GM21825 (cell line): ENCODE measurements around the gene PRKCA.

Source experiments
- ATAC-seq: cut with Tn5 transposase; IDR thresholded peaks from one replicate; pipeline ENCODE4 v1.9.1; 2021; ENCODE audit warnings: mild to moderate bottlenecking, moderate library complexity; ENCODE audit not compliant: unreplicated experiment

Gene PRKCA

DNA sequence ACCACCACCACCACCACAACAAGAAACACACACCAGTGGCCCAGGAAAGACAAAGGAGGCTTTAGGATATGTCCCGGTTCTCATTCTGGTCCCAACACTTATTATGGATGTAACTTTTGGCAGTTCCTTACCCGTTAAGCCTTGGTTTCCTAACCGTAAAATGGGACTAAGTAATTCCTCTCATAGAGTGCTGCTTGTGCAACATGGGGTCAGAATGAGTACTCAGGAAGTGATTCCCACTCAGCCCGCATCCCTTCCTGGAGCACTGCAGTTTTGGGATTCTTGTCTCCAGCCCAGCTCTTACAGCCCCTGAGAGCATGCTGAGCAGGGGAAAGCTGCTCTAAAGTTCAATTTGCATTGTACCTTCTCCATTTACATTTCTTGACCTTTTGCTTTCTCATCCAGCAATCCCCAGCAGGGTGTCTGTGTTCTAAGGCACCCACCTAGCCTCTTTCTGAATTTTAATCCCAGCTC lies 262.6 kb downstream of the PRKCA start:
- no peak for ATAC-seq

DNA sequence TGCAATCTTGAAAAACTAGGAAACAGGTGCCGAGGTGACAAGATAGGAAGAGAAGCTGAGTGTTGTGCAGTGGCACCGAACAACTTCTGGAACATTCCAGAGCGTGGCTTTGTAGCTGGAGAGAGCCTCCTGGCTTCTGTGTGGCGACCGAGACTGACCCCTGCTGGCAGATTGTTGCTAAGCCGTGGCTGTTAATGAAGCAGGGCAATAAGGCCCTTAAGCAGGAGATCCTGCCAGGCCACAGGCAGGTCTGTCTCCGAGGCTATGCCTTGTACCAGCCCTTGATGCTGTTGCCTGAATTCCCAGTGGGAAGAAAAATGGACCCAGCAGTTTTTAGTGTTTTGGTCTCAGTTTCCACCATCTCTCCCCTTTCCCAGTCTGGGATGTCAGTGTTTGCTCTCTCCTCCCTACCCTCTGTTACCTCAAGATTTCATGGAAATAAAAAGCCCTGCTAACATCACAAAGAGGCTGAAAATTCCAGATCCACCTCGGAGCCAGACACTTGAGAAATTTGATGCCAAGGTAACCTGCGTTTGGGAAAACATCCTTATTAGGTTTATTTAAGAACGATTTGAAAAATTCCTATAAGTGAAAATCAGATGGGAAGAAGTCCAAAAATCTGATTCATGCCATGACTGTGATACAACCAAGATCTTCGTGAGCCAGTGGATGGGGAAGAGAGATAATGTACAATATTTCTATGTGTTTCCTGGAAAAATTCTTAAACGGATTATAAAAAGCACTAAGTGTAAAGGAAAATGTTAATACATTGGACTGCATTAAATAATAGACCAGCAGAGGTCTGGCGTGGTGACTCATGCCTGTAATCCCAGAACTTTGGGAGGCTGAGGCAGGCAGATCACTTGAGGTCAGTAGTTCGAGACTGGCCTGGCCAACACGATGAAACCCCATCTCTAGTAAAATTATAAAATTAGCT lies 265.1 kb downstream of the PRKCA start:
- ATAC-seq = no peak

DNA sequence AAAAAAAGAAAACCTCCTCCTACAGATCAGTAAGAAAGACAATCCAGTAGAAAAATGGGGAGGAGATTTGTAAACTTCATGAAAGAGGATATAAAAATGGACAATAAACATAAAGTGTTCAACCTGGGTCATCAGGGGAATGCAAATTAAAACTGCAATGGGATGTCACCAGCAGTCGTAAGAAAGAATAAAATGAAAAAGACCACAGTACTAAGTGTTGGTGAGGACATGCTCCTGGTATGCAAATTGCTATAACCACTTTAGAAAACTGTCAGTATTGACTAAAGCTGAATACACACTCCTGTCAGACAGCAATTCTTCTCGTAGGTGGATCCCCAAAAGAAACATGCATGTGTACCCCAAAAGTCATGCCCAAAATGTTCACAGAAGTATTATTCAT lies 267.2 kb downstream of the PRKCA start:
- no peak for ATAC-seq

DNA sequence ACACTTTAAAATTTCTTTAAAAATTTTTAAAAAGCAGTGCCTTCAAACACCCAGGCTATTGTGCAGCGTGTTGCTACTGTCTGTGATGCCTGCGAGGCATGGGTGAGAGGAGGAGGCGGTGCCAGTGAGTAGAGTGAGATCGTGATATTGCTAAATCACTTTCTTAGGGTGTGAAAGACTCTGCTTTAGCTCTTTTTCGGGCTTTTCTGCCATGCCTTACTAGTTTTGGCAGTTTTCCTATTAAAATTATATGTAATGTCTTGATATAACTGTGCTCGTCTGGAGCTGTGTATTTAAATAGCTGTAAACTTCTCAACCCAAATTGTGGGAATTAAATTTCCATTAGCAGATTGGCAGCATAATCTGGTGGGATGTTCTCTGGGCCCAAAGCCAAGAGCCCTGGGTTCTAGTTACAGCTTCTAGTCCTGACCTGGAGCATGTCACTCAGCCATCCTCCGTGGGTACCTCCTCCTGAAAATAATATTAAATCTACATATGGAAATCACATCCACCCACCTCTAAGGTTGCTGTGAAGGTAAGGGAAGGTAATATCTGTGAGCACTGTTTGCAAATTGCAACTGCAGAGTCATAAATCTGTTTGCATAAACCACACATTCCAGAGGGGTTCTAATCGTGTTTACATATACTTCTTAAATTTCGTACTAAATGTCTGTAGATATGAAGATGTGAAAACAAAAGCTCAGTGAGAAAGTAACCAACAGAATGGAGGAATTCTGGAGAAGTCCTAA lies 268.2 kb downstream of the PRKCA start:
- no peak for ATAC-seq

DNA sequence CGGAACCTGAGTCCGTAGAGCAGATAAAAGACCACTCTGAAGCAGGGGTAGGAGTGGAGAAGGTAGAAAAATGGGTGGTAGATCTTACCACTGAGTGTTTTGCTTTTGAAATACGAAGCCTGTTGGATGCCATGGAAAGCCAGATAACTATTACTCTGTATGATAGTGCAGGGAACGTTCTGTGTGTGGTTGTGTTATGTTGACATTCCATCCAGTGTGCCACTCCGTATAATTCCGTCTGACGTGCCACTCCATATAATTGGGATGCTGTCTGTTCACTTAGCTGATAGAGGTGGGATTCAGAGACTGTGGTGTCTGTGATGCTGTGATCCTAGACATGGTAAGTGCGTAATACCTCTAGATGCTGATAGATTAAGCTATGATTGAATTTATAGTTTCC lies 269.3 kb downstream of the PRKCA start:
- ATAC-seq = no peak

DNA sequence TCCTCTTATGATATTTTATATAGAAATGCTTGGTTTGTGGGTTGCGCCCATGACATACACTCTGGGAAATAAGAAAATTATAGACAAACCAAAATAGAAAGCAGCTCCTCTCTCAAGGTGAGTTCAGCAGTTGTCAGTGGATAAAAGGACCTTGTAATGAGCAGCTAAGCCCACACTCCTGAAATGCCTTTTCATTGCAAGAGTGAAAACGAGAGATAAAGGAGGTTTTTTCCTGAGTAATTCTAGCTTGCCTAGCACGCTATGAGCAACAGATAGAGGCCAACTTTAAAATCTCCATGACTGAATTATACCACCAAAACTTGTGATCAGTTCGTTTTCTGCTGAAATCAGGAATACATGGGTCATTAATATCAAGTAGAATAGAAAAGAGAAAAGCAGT lies 270.7 kb downstream of the PRKCA start:
- no peak for ATAC-seq

DNA sequence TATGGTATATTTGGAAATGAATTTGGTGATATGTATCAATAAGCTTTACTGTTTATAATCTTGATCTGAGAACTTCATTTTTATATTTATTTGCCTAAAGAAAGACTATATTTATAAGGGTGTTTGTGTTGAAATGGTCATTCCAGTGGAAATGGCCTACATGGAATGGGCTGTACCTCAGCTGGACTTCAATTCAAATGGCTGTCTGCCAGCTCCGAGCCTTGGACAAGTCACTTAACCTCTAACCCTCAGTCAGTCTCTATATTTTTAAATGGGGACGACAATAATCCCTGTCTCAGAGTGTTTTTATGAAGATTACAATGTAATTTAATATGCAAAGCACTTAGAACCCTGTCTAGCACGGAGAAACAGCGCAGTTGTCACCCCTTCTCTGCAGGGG lies 271.7 kb downstream of the PRKCA start:
- no peak for ATAC-seq

DNA sequence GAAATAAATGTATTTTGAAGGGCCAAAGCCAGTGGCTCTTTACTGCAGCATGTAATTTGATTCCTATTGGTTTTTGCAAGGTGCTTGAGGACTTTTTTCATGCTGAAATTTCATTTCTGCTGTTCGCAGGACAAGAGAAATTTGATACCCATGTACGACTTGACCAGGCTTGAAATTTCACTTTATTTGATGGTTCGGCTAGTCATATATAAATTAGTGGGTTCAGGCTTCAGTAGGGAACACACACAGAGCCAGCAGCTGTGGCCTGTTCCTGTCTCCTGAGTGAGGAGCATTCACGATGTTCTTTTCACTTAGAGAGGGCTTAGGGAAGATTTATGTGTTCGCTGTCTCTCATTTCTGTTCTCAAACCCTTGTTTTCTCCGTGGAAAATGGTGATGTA lies 274.1 kb downstream of the PRKCA start:
- ATAC-seq = no peak

DNA sequence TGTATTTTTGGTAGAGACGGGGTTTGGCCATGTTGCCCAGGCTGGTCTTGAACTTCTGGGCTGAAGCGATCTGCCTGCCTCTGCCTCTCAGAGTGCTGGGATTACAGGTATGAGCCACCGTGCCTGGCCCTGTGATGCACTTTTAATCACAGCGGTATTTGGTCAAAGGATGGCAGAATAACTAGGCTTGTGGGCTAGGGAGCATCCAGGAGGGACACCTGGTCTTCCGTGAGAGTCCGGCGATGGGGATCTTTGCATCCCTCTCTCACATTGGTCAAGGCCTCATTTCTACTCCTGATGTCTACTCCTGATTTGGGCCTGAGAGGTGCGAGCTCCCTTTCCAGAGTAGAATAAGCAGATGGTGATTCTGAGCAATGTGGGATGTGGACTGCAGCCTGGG lies 274.6 kb downstream of the PRKCA start:
- no peak for ATAC-seq

DNA sequence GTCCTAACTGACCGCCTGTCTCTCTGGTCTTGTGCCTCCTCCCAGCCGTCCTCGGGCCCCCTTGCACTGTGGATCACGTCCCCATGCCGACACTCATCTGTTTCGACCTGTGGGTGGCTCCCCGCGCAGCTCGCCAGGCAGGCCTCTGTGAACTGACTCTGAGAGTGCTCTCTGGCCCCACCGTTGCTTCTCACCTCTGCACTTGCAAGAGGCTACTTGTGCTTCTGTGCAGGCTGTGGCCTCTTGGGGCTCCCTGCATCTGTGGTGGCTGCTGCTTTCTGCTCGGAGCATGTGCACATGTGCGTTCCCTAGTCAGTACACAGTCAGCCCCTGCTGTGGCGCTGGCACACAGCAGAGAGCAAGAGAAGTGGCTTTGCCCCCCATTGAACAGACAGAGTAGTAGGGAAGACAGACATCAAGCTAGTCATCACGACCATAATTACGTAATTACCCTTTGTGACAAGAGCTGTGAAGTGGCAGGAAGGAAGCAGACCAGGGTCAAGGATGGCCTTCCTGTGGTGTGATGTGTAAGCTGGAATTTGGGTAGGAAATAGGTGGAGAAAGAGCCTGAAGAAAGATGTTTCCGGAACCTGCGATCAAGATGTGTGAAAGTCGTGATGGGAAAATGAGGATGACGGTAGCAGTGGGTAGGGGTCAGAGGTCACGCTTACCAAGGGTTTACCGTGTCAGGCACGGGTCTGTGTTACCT lies 276.5 kb downstream of the PRKCA start:
- no peak for ATAC-seq

DNA sequence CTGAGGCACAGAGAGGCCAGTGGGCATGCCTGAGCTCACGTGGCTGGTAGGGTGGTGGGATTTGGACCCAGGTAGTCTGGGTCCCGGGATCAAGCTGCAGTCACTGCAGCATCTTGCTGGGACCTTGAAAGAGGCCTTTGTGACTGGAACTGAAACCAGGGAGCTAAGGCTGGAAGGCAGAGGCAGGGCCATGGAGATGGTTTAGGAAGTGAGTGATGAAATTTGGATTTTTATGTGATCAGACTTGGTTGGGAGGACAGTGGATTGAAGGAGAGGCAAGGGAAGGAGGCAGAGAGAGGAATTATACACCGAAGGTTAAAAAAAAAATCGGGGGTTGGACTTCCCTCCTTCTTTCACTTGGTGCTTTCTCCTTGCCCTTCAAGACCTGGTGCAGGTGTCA lies 277.1 kb downstream of the PRKCA start:
- no peak for ATAC-seq

DNA sequence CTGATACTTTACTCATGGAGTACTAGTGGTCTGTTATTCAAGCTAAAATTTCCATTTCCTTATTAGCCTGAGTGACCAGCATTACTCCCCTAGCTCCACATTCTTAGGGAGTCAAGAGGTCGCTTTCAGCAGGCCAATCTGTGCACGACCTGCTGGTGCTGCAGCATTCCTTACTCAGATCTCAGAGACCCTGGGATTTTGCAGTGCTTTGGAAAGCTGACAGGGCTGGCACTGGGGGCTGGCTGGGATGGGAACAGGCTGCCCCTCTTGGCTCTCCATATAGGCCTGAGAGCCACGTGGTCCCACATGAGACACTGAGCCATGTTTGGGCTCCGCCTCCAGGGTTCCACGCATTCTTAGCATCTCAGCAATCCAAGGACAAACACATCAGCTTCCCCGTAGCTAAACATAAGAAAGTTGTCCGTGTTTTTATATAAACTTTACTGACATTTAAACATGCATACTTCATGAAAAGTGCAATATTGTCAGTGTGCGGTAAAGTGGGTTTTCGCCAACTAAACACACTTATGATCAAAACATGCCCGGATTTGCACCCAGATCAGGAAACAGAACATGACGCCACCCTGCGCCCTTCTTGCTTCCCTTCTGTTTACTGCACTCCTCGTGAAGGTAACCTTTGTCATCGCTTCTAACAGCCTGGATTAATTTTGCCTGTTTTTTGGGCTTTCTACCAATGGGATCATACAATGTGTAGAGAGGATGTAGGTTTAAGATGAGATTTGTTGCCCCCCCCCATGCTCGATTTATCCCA lies 278.0 kb downstream of the PRKCA start:
- ATAC-seq = no peak

DNA sequence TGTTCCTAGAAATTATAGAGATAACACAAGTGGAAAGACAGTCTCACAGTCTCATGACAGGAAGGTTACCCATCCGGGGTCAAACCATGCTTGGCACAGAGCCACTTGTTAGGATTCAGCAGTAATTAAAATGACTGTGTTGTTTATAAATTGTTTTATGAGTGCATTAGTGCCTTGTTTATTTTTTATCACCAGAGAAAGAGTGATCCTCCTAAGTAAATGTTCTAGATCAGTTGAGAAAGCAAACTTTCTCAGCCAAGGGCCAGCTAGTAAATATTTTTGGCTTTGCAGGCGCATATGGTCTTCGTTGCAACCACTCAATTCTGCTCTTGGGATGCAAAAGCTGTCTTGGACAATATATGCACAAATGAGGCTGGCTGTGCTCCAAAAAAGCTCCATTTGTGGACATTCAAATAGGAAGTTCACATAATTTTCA lies 278.6 kb downstream of the PRKCA start:
- ATAC-seq = no peak

DNA sequence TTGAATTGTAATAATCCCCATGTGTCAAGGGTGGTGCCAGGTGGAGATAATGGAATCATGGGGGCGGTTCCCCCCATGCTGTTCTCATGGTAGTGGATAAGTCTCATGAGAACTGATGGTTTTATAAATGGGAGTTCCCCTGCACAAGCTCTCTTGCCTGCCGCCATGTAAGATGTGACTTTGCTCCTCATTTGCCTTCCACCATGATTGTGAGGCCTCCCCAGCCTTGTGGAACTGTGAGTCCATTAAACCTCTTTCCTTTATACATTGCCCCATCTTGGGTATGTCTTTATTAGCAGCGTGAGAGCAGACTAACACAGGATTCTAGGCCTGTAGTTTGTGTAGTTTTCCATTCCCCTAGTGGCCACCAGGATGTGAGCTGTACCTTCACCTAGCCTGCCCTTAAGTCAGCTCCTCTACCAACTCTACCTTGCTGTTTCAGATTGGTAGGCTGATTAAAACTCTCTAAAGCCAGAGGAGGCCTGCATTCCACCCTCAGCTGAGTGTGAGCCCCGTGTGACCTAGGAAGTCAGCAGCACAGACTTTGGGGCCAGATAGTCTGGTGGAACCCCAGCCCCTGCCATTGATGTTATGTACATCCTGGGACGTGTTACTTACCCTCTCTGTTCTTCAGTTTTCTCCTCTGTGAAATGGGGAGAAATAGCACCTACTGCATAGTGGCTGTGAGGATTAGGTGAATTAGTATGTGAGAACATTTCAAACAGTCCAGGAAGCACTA lies 280.1 kb downstream of the PRKCA start:
- ATAC-seq = no peak

DNA sequence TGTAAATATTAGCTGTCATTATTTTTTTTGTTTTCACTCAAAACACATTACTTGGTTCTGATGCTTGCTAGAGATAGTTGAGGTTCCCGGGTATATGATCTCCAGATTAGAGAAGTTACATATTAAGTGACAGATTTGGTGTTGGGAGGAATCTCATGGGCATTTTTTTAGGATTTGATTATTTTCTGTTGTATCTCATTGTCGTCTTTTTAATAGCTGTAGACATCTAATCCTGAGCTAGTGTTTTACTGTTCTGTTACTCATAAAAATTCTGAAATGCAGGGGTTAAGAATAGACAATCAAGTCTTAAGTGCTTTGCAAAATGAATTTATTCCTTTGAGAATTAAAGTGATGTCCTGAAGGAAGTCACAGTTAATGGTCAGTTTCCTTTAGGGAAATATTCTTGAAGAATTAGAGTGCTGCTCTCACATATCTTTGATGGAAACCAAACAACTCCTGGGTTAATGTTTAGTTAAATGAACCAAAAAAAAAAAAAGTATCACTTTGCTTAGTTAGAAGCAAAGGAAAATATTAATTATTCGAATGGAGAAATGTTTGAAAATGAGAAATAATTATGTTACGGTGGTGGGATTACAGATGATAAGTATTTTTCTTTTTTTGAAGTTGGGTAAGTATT lies 280.8 kb downstream of the PRKCA start:
- ATAC-seq = no peak

DNA sequence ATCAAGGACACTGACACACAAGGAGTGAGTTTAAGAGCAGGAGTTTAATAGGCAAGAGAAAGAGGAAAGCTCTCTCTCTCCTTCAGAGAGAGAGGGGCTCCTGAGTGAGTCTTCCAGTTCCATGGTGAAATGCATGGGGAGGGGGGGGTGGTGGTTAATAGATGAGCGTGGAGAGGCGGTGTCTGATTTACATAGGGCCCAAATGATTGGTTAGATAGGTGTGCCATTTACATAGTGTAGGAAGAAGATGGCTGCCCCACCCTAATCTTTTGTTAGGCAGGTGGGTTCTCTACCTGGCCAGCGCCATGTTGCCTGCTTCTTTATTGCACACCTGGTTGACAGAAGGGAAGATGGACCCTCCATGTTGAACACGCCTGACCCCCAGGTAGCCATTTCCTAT lies 282.5 kb downstream of the PRKCA start:
- ATAC-seq = no peak

DNA sequence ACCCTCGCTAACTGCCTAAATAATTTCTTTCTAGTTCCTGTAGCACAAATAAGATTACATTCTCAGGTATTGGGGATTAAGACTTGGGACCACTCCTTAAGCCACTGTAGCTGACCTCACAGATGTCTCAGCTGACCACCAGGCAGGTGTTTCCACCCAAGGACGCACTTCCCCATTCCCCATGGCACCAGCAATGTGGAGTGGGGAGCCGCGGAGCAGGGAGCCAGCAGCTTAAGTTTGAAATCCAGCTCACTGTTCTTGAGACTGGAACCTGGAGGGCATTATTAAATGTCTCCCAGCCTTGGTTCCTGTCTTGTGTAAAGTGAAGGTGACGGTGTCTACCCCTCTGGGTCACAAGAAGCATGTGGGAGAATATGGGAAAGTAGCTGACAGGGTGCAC lies 283.1 kb downstream of the PRKCA start:
- no peak for ATAC-seq

DNA sequence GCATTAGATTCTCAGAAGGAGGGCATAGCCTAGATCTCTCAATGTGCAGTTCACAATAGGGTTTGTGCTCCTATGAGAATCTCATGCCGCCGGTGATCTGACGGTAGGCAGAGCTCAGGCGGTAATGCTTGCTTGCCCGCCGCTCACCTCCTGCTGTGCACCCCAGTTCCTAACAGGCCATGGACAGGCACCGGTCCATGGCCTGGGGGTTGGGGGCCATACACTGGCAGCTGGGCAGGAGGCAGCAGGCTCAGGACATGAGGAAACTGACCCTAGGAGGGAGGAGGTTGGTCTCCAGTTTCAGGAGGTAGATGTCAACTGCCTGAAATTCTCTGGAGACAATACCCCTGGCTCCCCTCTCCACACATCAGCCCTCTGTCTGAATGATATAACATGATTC lies 287.5 kb downstream of the PRKCA start:
- ATAC-seq = no peak

DNA sequence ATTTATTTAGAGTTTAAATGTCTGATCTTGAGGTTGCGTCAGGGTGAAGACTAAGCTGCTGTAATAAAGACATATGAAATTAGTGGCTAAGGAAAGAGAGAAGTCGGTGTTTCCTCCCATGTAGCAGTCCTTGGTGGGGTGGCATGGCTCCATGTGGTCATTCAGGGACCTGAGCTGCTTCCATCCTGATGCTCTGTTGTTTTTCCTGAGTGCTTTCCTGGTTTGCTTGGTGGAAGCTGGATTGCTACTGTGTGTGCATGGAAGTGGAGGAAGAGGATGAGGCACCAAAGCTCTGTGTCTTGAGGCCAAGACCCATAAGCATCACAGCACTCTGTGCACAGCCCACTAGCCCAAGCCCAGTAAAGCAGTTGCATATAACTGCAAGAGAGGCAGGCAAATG lies 290.7 kb downstream of the PRKCA start:
- no peak for ATAC-seq

DNA sequence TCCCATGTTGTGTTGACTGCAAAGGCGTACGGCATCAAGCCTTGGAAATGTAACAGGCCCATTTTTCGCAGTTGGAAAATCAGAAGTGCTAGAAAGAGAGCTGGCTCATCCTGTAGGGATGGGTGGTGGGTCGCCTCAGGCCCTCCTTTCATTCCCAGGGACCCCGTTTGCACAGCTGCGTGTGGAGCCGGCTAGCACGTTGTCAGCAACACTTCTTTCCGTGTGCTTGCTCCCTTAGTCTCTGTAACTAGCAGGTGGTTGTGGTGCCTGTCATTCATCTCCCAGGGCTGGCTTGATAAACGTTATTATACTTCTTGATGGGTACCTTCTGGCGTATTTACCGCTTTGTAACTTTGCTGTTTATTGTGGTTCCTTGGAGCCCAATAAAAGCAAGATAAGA lies 293.5 kb downstream of the PRKCA start:
- ATAC-seq = no peak
